GM12872 (cell line): ENCODE results near the gene OPCML.

Source experiments
- CTCF ChIP-seq: IDR thresholded peaks from 3 replicates; pipeline ENCODE4 v1.5.1; 2011; ENCODE audit warnings: low read depth, mild to moderate bottlenecking, low read length, moderate library complexity; ENCODE audit not compliant: insufficient read depth

Gene OPCML

DNA sequence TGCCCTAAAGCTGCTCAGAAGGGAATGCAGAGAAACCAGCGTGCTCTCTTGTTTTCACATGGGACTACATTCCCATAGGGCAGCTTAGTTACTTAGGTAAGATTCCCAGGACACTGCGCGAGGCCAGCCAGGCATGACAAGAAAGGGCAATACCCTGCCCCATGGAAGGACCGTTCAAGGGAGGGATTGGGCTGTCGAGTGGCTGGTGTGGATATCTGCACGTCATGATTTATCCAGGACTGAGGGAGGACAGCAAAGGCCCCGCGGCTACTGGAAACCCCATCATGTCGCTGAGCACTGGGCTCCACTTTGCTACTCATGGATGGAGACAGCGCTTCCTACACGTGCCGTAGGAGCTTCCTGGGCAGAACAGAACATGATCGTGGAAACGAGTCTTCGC, 169.4 kb downstream of the OPCML start:
- no peak for TF ChIP-seq CTCF

GRCh38 chr11:133362156-133362555, 170.1 kb downstream of the OPCML start:
- no peak for TF ChIP-seq CTCF

DNA sequence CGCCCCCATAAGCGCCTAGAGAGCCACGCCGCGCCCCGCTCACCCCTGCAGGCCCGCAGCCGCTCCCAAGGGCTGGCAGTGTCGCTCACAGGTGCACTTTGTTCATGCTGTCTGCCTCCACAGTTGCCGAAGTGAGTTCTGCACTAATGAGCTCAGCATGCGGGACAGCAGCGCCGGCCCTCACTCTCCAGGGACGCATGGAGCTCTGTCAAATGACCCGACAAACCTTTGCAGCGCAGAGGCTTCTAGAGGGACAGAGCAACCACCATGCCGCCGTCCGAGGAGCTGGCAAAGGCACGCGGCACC, 170.7 kb downstream of the OPCML start:
- TF ChIP-seq CTCF: no peak

- TF ChIP-seq CTCF: no peak
Measured at GRCh38 chr11:133360860-133361688, 171.2 kb downstream of the OPCML start.

- no peak for TF ChIP-seq CTCF
Measured at GRCh38 chr11:133355095-133355494, 177.2 kb downstream of the OPCML start.

GRCh38 chr11:133354069-133354468, 178.2 kb downstream of the OPCML start:
- TF ChIP-seq CTCF: no peak

- TF ChIP-seq CTCF: no peak
Measured at GRCh38 chr11:133350045-133350444, 182.3 kb downstream of the OPCML start.
